Breast epithelium (tissue), 3 donors: ENCODE measurements around the gene LINGO3.

Experiments used
- POLR2A ChIP-seq: fragments of 450-650 bp; IDR thresholded peaks from one replicate; pipeline ENCODE4 v1.6.1; 2016; ENCODE audit warnings: antibody characterized with exemption, mild to moderate bottlenecking, moderate library complexity
- POLR2AphosphoS5 ChIP-seq, 3 donors: sonication (generic); formaldehyde crosslinking; IDR thresholded peaks; one replicate each; pipeline ENCODE4 v1.6.1; 2017; ENCODE audit warnings: antibody characterized with exemption in 3 of 3
- TF ChIP-seq, protein P1 (sequence below), 3 donors: fragments of 450-650 bp; IDR thresholded peaks; one replicate each; pipeline ENCODE4 v1.5.1; 2016 to 2017; ENCODE audit warnings: antibody characterized with exemption in 3 of 3, mild to moderate bottlenecking in 3 of 3, moderate library complexity in 3 of 3

DNA sequence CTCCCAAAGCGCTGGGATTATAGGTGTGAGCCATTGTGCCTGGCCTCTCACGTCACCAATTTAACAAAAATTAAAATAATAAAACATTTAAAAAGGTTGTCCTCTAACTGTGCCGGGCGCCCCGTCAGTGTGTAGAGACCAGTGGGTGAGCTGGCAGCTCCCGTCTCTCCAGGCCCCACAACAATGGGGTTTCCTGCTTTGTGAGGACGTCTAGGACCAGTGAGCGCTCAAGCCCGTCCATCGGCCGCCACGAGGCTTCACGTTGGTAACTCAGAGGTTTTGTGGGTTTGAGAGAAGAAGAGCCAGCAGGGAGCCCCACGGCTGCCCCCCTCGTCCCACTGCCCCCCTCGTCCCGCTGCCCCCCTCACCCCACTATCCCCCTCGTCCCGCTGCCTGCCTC lies 15.8 kb upstream of the LINGO3 start:
- TF ChIP-seq POLR2A (no peak), POLR2AphosphoS5 (IDR thresholded peaks at IDR 0.05) (no peak)
- TF ChIP-seq, protein P1, sequence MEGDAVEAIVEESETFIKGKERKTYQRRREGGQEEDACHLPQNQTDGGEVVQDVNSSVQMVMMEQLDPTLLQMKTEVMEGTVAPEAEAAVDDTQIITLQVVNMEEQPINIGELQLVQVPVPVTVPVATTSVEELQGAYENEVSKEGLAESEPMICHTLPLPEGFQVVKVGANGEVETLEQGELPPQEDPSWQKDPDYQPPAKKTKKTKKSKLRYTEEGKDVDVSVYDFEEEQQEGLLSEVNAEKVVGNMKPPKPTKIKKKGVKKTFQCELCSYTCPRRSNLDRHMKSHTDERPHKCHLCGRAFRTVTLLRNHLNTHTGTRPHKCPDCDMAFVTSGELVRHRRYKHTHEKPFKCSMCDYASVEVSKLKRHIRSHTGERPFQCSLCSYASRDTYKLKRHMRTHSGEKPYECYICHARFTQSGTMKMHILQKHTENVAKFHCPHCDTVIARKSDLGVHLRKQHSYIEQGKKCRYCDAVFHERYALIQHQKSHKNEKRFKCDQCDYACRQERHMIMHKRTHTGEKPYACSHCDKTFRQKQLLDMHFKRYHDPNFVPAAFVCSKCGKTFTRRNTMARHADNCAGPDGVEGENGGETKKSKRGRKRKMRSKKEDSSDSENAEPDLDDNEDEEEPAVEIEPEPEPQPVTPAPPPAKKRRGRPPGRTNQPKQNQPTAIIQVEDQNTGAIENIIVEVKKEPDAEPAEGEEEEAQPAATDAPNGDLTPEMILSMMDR (IDR thresholded peaks at IDR 0.05): no peak
